NCI-H2081 (cell line): ENCODE data around the gene SGPP1.
"Not testable (repeated sequence)": the region's sequence is repeated elsewhere in the genome, so short reads cannot be mapped to it uniquely, and the experiment has no call there.

Experiments
- DNase-seq, 2 experiments: peaks; one replicate each; lab custom pipeline; 2025; lab: John Stamatoyannopoulos, UW

Gene SGPP1

DNA sequence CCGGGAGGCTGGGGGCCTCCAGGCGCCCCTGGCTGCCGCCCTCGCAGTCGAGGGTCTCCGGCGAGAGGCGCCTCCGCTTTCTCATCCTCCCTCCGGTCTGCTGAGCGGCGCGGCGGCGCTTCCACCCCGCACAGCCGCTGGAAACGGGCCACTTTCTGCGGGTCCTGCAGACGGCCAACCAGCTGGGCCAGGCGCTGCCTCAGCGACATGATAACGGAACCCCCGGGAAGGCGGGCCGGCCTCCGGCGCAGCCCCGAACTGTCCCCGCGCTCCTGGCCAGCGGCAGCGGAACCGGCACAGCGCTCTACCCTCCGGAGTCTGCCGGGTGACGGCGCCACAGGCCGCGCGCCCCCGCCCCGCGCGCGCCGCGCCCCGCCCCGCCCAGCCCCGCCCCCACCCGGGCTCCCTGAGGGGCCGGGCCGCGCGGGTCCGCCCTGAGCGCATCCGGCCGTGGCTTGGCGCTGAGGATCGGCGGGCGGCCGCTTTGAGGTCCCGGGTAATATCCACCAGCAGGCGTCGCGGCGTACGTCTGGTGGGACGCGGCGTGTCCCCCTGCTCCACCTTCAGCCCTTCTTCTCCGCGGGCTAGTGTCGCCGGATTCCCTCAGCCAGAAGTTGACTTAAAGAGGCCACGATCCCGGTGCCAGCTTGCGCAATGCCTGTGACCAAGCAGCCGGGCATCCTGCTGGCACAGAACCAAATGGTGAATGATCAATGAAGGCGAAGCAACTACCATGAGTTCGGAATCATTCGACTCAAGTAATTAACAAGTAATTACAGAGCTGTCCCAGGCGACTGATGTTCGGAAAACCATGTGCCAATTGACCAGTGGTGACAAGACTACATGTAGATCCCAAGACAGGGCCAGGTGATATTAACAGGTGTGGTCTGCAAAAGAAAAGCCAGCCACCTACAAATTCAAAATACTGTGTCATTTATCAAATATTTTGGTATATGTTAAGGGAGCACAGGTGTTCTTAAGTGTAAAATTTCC is at the start of gene SGPP1:
Gene SGPP1 (minus strand): TSS at position 330 of the 993 bp plus-strand sequence. CDS start 121 bp downstream, at position 209.
- DNase-seq = peak; percentile 61 to 70

- DNase-seq = no peak
Observed at GRCh38 chr14:63777024-63777423, 49.2 kb upstream of the SGPP1 start.

- no peak for DNase-seq
Observed at GRCh38 chr14:63773504-63773903, 45.6 kb upstream of the SGPP1 start.

GRCh38 chr14:63770187-63770807 is 42.4 kb upstream of the SGPP1 start:
- peak; percentile 12 to 15 for DNase-seq

- no peak for DNase-seq
Observed at GRCh38 chr14:63766611-63767010, 38.7 kb upstream of the SGPP1 start.

DNA sequence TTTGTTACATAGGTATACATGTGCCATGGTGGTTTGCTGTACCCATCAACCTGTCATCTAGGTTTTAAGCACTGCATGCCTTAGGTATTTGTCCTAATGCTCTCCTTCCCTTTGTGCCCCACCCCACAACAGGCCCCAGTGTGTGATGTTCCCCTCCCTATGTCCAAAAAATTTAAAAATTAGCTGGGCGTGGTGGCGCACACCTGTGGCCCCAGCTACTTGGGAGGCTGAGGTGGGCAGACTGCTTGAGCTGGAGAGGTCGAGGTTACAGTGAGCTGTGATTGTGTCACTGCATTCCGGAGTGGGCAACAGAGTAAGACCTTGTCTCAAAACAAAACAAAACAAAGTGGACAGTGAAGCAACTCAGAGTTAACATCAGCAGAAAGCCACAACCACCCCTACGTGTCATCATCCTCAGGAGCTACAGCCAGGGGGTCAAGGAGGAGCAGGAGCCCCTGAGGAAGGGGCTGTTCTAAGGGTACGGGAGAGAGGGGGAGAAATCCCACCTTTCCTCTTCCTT is 36.8 kb upstream of the SGPP1 start:
- DNase-seq = no peak

GRCh38 chr14:63764103-63764502 is 36.2 kb upstream of the SGPP1 start:
- no peak for DNase-seq

GRCh38 chr14:63761351-63762117 is 33.7 kb upstream of the SGPP1 start:
- no peak for DNase-seq

- no peak for DNase-seq
Observed at GRCh38 chr14:63760014-63760413, 32.1 kb upstream of the SGPP1 start.

- DNase-seq = no peak
Observed at GRCh38 chr14:63759456-63759855, 31.6 kb upstream of the SGPP1 start.

DNA sequence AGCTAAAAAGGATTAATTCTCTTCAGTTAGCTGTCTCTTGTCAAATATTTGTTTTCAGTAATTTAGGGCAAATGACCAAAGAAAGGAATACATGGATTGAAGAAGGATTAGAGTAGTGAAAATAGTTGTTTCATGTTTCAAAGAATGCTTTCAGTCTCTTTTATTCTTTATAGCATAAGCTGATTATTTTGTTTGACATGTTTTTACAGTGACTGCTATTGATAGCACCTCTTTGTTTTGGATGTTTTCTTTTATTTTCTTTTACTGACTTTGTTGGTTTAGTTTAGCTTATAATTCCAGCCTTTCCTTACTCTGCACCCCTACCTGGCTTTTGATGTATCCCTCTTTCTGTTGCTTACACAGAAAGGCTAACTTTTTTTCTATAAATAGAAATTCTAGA is 29.3 kb upstream of the SGPP1 start:
- DNase-seq = no peak

DNA sequence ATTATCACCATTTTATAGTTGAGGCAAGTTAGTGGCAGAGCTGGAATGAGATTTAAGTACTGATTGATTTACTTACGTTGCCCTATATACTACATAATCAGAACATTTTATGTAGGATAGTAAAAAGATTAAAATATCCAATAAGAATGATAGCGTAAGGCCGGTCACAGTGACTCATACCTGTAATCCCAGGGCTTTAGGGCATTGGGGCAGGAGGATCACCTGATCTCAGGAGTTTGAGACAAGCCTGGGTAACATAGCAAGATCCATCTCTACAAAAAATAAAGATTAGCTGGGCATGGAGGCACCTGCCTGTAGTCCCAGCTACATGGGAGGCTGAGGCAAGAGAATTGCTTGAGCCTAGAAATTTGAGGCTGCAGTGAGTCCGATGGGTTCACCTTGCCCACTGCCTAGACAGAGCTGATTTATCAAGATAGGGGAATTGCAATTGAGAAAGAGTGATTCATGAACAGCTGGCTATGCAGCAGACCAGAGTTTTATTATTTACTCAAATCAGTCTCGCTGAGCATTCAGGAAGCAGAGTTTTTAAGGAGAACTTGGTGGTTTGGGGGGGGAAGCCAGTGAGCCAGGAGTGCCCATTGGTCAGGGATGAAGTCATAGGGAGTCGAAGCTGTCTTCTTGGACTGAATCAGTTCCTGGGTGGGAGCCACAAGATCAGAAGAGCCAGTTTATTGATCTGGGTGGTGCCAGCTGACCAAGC is 24.7 kb upstream of the SGPP1 start:
- no peak for DNase-seq

DNA sequence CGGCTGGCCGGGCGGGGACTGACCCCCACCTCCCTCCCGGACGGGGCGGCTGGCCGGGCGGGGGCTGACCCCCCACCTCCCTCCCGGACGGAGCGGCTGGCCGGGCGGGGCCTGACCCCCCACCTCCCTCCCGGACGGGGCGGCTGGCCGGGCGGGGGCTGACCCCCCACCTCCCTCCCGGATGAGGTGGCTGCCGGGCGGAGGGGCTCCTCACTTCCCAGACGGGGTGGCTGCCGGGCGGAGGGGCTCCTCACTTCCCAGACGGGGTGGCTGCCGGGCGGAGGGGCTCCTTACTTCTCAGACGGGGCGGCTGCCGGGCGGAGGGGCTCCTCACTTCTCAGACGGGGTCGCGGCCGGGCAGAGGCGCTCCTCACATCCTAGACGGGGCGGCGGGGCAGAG is 23.2 kb upstream of the SGPP1 start:
- not testable (repeated sequence) for DNase-seq

GRCh38 chr14:63747846-63748245 is 20.0 kb upstream of the SGPP1 start:
- DNase-seq = no peak

GRCh38 chr14:63745858-63746425 is 18.1 kb upstream of the SGPP1 start:
- DNase-seq = no peak

DNA sequence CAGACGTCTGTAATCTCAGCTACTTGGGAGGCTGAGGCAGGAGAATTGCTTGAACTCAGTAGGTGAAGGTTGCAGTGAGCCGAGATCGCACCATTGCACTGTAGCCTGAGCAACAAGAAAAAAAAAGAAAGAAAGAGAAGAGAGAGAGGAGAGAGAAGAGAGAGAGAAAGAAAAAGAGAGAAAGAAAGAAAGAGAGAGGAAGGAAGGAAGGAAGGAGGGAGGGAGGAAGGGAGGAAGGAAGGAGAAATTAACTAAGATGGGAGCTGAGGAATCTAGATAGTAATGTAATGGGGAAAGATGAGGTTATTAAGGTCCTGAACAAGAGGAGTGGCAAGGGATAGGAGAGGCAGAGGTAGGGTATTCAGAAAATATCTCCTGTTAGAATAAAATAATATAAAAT is 17.4 kb upstream of the SGPP1 start:
- no peak for DNase-seq

DNA sequence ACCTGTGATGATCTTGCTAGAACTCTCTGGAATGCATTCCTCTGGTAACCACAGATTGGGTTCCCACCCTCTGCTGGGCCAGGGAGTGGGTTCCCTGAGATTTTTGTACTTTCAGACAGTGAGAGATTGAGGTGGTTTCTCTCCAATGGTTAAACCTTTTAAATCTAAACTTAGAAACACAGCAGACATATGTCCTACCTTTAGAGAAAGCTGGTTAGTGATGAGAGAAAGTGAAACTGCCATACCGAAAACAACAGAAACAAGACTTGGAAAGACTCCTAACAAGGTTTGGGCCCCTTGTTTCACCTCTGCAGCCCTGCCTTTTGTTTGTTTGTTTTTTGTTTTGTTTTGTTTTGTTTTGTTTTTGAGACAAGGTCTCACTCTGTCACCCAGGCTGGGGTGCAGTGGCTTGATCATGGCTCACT is 9.7 kb upstream of the SGPP1 start:
- DNase-seq = no peak

- DNase-seq = peak in 1 of 2 experiments; percentile 10
Observed at GRCh38 chr14:63735720-63736119, 7.9 kb upstream of the SGPP1 start.

GRCh38 chr14:63730659-63731058 is 2.8 kb upstream of the SGPP1 start:
- no peak for DNase-seq

DNA sequence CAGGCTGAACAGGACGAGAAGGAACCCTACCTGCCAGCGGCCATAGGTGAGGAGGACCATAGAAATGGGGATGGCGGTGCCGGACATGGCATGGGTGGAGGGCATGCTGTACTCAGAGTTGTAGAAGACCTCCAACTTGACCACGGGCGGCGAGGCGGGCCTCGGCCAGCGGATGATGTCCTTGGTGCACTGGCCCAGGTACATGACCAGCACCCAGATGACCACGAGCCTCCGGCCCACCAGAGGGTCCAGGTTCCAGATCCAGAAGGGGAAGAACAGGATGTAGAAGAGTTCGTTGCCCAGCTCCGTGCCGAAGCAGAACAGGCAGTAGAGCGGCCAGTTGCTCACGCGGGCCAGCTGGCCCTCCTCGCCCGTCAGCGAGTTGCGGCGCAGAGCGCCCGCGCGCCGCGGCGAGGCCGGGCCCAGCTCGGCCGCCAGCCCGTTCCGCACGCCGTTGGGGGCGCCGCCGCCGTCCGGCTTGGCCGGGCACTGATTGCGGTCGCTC is 582 bp downstream of the SGPP1 start:
- DNase-seq = peak; percentile 18 to 58

DNA sequence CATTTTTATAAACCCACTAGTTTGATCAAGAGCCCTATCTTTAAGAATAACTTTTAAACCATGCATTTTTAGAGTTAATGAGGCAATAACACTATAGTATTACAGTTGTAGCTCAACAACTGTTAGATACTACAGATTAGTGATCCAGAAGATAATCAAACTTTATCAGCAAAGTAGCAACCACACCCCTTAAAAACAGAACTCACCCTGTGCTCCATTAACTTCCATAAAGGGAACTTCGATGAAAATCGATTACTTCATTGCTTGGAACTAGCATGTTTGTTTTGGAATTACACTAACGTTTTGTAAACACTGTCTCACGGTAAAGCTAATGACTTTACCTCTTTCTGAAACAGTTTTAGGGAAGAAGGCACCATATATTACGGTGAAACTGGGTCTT is 1.4 kb downstream of the SGPP1 start:
- DNase-seq = peak in 1 of 2 experiments; percentile 16
